Neural cell (in vitro differentiated cells): ENCODE measurements around the gene BLOC1S3. TPM values are rescaled to one million over a fixed set of nuclear protein-coding genes. Genes with fewer than 3 reads are reported as not detected.

Experiments used
- H2AFZ ChIP-seq: fragments of 200-600, 300-800 bp; sonication (generic), shearing (Covaris generic); 2 replicates; pipeline ENCODE4 v1.6.0; 2014; ENCODE audit warnings: low read depth, mild to moderate bottlenecking, antibody characterized with exemption, low read length, moderate library complexity
- H3F3A ChIP-seq: fragments of 200-600 bp; shearing (Covaris generic); 2 replicates; pipeline ENCODE4 v1.6.1; 2016; ENCODE audit warnings: mild to moderate bottlenecking, moderate library complexity, mixed read lengths, antibody characterized with exemption, low read length; ENCODE audit not compliant: insufficient read depth, poor library complexity, severe bottlenecking
- H3K27ac ChIP-seq: fragments of 200-600, 300-800 bp; sonication (generic), shearing (Covaris generic); 2 replicates; pipeline ENCODE4 v1.5.1; 2014; ENCODE audit warnings: mild to moderate bottlenecking, low read length, moderate library complexity
- H3K27me3 ChIP-seq: fragments of 300-800, 200-600 bp; sonication (generic), shearing (Covaris generic); 2 replicates; pipeline ENCODE4 v1.6.0; 2014; ENCODE audit warnings: mild to moderate bottlenecking, low read depth, low read length, moderate library complexity; ENCODE audit not compliant: insufficient read depth
- H3K36me3 ChIP-seq: fragments of 300-800, 200-600 bp; sonication (generic), shearing (Covaris generic); 2 replicates; pipeline ENCODE4 v1.5.1; 2014; ENCODE audit warnings: mild to moderate bottlenecking, antibody characterized with exemption, low read length, moderate library complexity; ENCODE audit not compliant: insufficient read depth
- H3K4me2 ChIP-seq: fragments of 300-800, 200-600 bp; sonication (generic), shearing (Covaris generic); 2 replicates; pipeline ENCODE4 v1.6.0; 2014; ENCODE audit warnings: mild to moderate bottlenecking, low read length
- H3K4me3 ChIP-seq: fragments of 300-800, 200-600 bp; sonication (generic), shearing (Covaris generic); 2 replicates; pipeline ENCODE4 v1.5.1; 2014; ENCODE audit warnings: mild to moderate bottlenecking, low read length, moderate library complexity
- H3K79me2 ChIP-seq: fragments of 200-600 bp; shearing (Covaris generic); replicated peaks from 2 replicates; pipeline ENCODE4 v1.6.0; 2014; ENCODE audit warnings: mild to moderate bottlenecking, low read length, moderate library complexity; ENCODE audit not compliant: insufficient read depth
- H3K9ac ChIP-seq: fragments of 300-800, 200-600 bp; sonication (generic), shearing (Covaris generic); 2 replicates; pipeline ENCODE4 v1.6.1; 2016; ENCODE audit warnings: mild to moderate bottlenecking, low read length, mixed read lengths
- H3K9me2 ChIP-seq: fragments of 200-600 bp; shearing (Covaris generic); 2 replicates; pipeline ENCODE4 v1.6.1; 2016; ENCODE audit warnings: mild to moderate bottlenecking, low read length, mixed read lengths; ENCODE audit not compliant: insufficient read depth
- H3K9me3 ChIP-seq: fragments of 200-600, 300-800 bp; sonication (generic), shearing (Covaris generic); 2 replicates; pipeline ENCODE4 v1.6.1; 2016; ENCODE audit warnings: mild to moderate bottlenecking, mixed run types, low read length, moderate library complexity, mixed read lengths
- H4K20me1 ChIP-seq: fragments of 200-600 bp; shearing (Covaris generic); 2 replicates; pipeline ENCODE4 v1.6.1; 2016; ENCODE audit warnings: mild to moderate bottlenecking, mixed run types; ENCODE audit not compliant: insufficient read depth
- EZH2 ChIP-seq: fragments of 200-600, 300-800 bp; shearing (Covaris generic), sonication (generic); IDR thresholded peaks from 2 replicates; pipeline ENCODE4 v1.6.1; 2014; ENCODE audit warnings: antibody characterized with exemption, low read length, borderline replicate concordance, mild to moderate bottlenecking; ENCODE audit not compliant: insufficient read depth, poor library complexity, severe bottlenecking
- MXI1 ChIP-seq: fragments of 450-650 bp; conservative IDR thresholded peaks from 2 replicates; pipeline ENCODE4 v1.6.1; 2014; ENCODE audit warnings: antibody characterized with exemption, mild to moderate bottlenecking; ENCODE audit not compliant: poor library complexity, severe bottlenecking
- RAD21 ChIP-seq: fragments of 450-650 bp; conservative IDR thresholded peaks from 2 replicates; pipeline ENCODE4 v1.6.1; 2014; ENCODE audit warnings: antibody characterized with exemption, mild to moderate bottlenecking, moderate library complexity
- SMC3 ChIP-seq: fragments of 450-650 bp; conservative IDR thresholded peaks from 2 replicates; pipeline ENCODE4 v1.6.1; 2014; ENCODE audit warnings: antibody characterized with exemption, mild to moderate bottlenecking, moderate library complexity; ENCODE audit not compliant: poor library complexity
- TAF1 ChIP-seq: IDR thresholded peaks from 2 replicates; pipeline ENCODE4 v1.6.1; 2012; ENCODE audit warnings: low read depth
- polyA plus RNA-seq: library from polyadenylated mRNA; depleted of rRNA; stranded (reverse); fragments of >200 nt; gene quantifications from 2 replicates; pipeline ENCODE4 v1.2.3, GENCODE V29; 2014
- TF ChIP-seq, protein P1 (sequence below): fragments of 450-650 bp; IDR thresholded peaks from 2 replicates; pipeline ENCODE4 v1.5.1; 2014; ENCODE audit warnings: antibody characterized with exemption, mild to moderate bottlenecking, moderate library complexity; ENCODE audit not compliant: poor library complexity, severe bottlenecking
- TF ChIP-seq, protein P2 (sequence below): IDR thresholded peaks from 2 replicates; pipeline ENCODE4 v1.6.1; 2012; ENCODE audit warnings: borderline replicate concordance

Gene BLOC1S3
- polyA plus RNA-seq, 1 donor from 2014 or later = 1.8 TPM

DNA sequence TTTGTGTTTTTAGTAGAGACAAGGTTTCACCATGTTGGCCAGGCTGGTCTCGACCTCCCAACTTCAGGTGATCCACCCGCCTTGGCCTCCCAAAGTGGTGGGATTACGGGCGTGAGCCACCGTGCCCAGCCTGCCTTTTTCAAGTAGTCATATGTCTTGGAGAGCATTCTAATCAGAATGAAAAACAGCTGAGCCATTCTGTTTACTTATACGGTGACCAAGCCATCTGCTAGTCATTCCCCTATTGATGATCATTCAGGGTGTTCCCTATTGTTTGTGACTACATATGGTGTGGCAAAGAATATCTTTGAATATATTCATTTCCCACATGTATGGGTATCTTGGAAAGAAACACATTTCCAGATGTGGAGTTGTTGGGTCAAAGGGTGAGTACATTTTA is 17.2 kb downstream of the BLOC1S3 start:
- H3K27me3 ChIP-seq = no peaks in the 10 kb centered on the region
- H3K9me2 ChIP-seq = no peaks in the 10 kb centered on the region
- H3F3A ChIP-seq = no peaks in the 10 kb centered on the region
- no peak overlapping the region for H3K4me3 ChIP-seq
- H2AFZ ChIP-seq = no peak overlapping the region
- H3K9me3 ChIP-seq = no peaks in the 10 kb centered on the region
- H3K36me3 ChIP-seq = no peaks in the 10 kb centered on the region
- no peak overlapping the region for H3K27ac ChIP-seq
- no peaks in the 10 kb centered on the region for H4K20me1 ChIP-seq
- H3K9ac ChIP-seq = no peak overlapping the region
- TF ChIP-seq, protein P1, sequence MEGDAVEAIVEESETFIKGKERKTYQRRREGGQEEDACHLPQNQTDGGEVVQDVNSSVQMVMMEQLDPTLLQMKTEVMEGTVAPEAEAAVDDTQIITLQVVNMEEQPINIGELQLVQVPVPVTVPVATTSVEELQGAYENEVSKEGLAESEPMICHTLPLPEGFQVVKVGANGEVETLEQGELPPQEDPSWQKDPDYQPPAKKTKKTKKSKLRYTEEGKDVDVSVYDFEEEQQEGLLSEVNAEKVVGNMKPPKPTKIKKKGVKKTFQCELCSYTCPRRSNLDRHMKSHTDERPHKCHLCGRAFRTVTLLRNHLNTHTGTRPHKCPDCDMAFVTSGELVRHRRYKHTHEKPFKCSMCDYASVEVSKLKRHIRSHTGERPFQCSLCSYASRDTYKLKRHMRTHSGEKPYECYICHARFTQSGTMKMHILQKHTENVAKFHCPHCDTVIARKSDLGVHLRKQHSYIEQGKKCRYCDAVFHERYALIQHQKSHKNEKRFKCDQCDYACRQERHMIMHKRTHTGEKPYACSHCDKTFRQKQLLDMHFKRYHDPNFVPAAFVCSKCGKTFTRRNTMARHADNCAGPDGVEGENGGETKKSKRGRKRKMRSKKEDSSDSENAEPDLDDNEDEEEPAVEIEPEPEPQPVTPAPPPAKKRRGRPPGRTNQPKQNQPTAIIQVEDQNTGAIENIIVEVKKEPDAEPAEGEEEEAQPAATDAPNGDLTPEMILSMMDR = no peak
- TF ChIP-seq, protein P2, sequence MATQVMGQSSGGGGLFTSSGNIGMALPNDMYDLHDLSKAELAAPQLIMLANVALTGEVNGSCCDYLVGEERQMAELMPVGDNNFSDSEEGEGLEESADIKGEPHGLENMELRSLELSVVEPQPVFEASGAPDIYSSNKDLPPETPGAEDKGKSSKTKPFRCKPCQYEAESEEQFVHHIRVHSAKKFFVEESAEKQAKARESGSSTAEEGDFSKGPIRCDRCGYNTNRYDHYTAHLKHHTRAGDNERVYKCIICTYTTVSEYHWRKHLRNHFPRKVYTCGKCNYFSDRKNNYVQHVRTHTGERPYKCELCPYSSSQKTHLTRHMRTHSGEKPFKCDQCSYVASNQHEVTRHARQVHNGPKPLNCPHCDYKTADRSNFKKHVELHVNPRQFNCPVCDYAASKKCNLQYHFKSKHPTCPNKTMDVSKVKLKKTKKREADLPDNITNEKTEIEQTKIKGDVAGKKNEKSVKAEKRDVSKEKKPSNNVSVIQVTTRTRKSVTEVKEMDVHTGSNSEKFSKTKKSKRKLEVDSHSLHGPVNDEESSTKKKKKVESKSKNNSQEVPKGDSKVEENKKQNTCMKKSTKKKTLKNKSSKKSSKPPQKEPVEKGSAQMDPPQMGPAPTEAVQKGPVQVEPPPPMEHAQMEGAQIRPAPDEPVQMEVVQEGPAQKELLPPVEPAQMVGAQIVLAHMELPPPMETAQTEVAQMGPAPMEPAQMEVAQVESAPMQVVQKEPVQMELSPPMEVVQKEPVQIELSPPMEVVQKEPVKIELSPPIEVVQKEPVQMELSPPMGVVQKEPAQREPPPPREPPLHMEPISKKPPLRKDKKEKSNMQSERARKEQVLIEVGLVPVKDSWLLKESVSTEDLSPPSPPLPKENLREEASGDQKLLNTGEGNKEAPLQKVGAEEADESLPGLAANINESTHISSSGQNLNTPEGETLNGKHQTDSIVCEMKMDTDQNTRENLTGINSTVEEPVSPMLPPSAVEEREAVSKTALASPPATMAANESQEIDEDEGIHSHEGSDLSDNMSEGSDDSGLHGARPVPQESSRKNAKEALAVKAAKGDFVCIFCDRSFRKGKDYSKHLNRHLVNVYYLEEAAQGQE = no peak
- TF ChIP-seq TAF1 = no peak
- no peak for TF ChIP-seq MXI1
- TF ChIP-seq RAD21 = no peak
- no peak overlapping the region for H3K4me2 ChIP-seq
- H3K79me2 ChIP-seq = no peaks in the 10 kb centered on the region

DNA sequence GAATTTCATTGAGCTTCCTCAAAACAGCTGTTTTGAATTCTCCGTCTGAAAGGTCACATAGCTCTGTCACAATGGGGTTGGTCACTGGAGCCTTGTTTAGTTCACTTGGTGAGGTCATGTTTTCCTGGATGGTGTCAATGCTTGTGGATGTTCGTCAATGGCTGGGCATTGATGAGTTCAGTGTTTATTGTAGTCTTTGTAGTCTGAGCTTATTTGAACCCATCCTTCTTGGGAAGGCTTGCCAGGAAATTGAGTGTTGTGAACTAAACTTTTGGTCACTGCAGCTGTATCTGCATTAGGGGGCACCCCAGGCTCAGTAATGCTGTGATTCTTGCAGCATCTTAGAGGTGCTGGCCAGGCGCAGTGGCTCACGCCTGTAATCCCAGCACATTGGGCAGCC is 22.0 kb downstream of the BLOC1S3 start:
- H2AFZ ChIP-seq = no peak overlapping the region
- H3K36me3 ChIP-seq = no peaks in the 10 kb centered on the region
- no peaks in the 10 kb centered on the region for H3K9me2 ChIP-seq
- H3K79me2 ChIP-seq = no peaks in the 10 kb centered on the region
- H3K4me2 ChIP-seq = no peak overlapping the region
- no peaks in the 10 kb centered on the region for H3K9me3 ChIP-seq
- H3K27me3 ChIP-seq = no peaks in the 10 kb centered on the region
- H3K27ac ChIP-seq = no peak overlapping the region
- TF ChIP-seq RAD21 (peak; percentile 29), SMC3 (no peak)
- H3K9ac ChIP-seq = no peak overlapping the region
- H3K4me3 ChIP-seq = no peak overlapping the region
- no peaks in the 10 kb centered on the region for H4K20me1 ChIP-seq
- H3F3A ChIP-seq = no peaks in the 10 kb centered on the region

DNA sequence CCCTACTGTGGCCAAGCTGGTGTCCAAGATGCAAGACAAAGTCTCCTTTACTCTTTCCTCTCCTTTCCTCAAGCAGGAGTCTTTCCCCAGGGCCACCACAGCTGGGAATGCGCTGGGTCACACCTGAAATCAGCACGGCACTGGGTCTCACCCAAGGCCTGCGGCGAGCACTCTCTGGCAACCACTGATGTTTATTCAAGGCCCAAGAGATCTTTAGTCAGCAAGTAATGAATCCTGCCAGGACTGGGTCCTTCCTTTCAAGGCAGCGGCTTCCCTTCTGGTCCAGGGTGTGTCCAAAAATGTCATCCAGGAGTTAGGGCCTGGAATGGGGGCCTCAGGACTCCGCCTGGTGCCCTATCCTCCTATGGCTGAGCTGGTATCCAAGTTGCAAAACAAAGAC is 24.1 kb downstream of the BLOC1S3 start:
- no peaks in the 10 kb centered on the region for H3K27me3 ChIP-seq
- H3K4me3 ChIP-seq = no peak overlapping the region
- TF ChIP-seq MXI1 (no peak), EZH2 (no peak)
- H3K9ac ChIP-seq = no peak overlapping the region
- no peaks in the 10 kb centered on the region for H4K20me1 ChIP-seq
- no peaks in the 10 kb centered on the region for H3K36me3 ChIP-seq
- no peaks in the 10 kb centered on the region for H3K79me2 ChIP-seq
- no peak overlapping the region for H3K4me2 ChIP-seq
- no peaks in the 10 kb centered on the region for H3K9me2 ChIP-seq
- no peak overlapping the region for H3K27ac ChIP-seq
- no peaks in the 10 kb centered on the region for H3K9me3 ChIP-seq
- no peak overlapping the region for H2AFZ ChIP-seq
- H3F3A ChIP-seq = no peaks in the 10 kb centered on the region
